Activated CD8-positive, alpha-beta T cell treated with anti-CD3 and anti-CD28 coated beads for 36 hours (primary cell): ENCODE measurements around the gene SMIM11. TPM values are rescaled to one million over a fixed set of nuclear protein-coding genes. Genes with fewer than 3 reads are reported as not detected.

Experiments used
- ATAC-seq: fragments of 200-7000 bp; cut with Tn5 transposase; one replicate; pipeline ENCODE4 v1.10.0; 2021; ENCODE audit warnings: mild to moderate bottlenecking, moderate library complexity
- CTCF ChIA-PET: fragments of 350-600 bp; sonication (Branson Sonifier 250); formaldehyde crosslinking; loops from one replicate; lab custom pipeline; 2021; ENCODE audit warnings: antibody characterized with exemption; lab: Charles Lee
- POLR2A ChIA-PET: fragments of 350-600 bp; sonication (Branson Sonifier 250); formaldehyde crosslinking; loops from one replicate; lab custom pipeline; 2021; ENCODE audit warnings: antibody characterized with exemption; lab: Charles Lee
- DNase-seq: peaks from one replicate; pipeline ENCODE4 v3.0.0-alpha.2; 2020
- H3K27ac Mint-ChIP-seq: one replicate; pipeline ENCODE4 v1.8.0; 2021; ENCODE audit warnings: mild to moderate bottlenecking, mixed read lengths
- H3K27me3 Mint-ChIP-seq: one replicate; pipeline ENCODE4 v1.8.0; 2021; ENCODE audit warnings: mixed read lengths
- H3K36me3 Mint-ChIP-seq: one replicate; pipeline ENCODE4 v1.8.0; 2021; ENCODE audit warnings: low read depth, mixed read lengths
- H3K4me1 Mint-ChIP-seq: one replicate; pipeline ENCODE4 v1.8.0; 2021; ENCODE audit warnings: low read depth, mixed read lengths
- H3K4me3 Mint-ChIP-seq: one replicate; pipeline ENCODE4 v1.8.0; 2021; ENCODE audit warnings: mild to moderate bottlenecking, moderate library complexity, mixed read lengths
- H3K9me3 Mint-ChIP-seq: one replicate; pipeline ENCODE4 v1.8.0; 2021; ENCODE audit warnings: mixed read lengths
- intact Hi-C: fragments of 100-400 bp; cut with micrococcal nuclease; formaldehyde crosslinking; loops from one replicate; pipeline ENCODE4 v1.10.0; 2022
- total RNA-seq, 2 experiments: library from RNA; stranded (reverse); gene quantifications; one replicate each; pipeline ENCODE4 v1.2.3, GENCODE V29; 2021
- TF ChIP-seq, protein P1 (sequence below): fragments of 200-600 bp; IDR thresholded peaks from one replicate; pipeline ENCODE4 v1.8.0; 2022; ENCODE audit warnings: antibody characterized with exemption, mild to moderate bottlenecking

Gene SMIM11
- total RNA-seq, 2 experiments from 2014 or later: 5.2 to 7.5 TPM

DNA sequence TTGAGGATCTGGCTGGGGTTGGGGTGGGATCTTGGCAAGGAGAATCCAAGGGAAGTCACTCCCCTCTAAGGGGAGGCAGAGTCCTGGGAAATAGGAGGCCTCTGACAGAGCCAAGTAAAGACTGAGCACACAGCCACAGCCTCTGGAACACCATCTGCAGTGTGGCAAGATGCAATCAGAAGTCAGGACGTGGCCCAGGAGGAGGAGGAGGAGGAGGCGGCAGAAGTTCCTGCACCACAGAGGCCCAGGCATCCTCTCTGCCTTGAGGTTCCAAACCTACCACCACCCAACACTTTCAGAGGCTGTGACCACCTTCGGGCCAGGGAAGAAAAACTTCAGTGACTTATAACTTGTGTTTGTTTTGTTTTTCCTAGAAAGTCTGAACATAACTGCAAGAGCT, 35.2 kb upstream of the SMIM11 start:
- Mint-ChIP-seq H3K27me3 (peaks cover 2% of the 10 kb centered on the region), H3K9me3 (no peaks in the 10 kb centered on the region), H3K4me3 (no peak overlapping the region), H3K36me3 (no peaks in the 10 kb centered on the region), H3K27ac (no peak overlapping the region), H3K4me1 (peaks cover 11% of the 10 kb centered on the region)
- intact Hi-C loops: no loop called here
- ATAC-seq (no peak), DNase-seq (no peak)
- TF ChIP-seq, protein P1, sequence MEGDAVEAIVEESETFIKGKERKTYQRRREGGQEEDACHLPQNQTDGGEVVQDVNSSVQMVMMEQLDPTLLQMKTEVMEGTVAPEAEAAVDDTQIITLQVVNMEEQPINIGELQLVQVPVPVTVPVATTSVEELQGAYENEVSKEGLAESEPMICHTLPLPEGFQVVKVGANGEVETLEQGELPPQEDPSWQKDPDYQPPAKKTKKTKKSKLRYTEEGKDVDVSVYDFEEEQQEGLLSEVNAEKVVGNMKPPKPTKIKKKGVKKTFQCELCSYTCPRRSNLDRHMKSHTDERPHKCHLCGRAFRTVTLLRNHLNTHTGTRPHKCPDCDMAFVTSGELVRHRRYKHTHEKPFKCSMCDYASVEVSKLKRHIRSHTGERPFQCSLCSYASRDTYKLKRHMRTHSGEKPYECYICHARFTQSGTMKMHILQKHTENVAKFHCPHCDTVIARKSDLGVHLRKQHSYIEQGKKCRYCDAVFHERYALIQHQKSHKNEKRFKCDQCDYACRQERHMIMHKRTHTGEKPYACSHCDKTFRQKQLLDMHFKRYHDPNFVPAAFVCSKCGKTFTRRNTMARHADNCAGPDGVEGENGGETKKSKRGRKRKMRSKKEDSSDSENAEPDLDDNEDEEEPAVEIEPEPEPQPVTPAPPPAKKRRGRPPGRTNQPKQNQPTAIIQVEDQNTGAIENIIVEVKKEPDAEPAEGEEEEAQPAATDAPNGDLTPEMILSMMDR: no peak
- ChIA-PET CTCF (interaction anchor here (1.5 kb wide), 1 partner anchor 416 kb away, joined by 3 read pairs; no protein-coding TSS in a partner anchor), POLR2A (no interaction called here)

DNA sequence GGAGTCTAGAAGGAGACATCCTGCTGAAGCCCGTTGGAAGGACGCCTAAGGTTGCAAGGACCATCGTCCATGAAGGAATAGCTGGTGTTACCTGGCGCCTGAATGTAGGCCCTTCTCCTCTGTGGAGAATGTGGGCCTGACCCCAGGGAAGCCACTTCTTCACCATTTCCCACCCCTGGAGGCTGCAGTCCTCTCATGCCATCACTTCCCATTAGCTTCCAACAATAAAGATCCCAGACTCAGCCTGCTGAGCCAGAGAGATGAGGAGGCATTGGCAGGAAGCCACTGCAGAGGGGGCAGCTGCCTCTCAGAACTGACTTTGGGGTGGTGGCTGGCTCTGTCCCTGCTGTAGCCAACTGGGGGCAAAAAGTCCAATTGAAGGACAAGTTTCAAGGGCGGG, 32.8 kb upstream of the SMIM11 start:
- Mint-ChIP-seq H3K27ac (no peak overlapping the region), H3K4me1 (peaks cover 11% of the 10 kb centered on the region), H3K27me3 (peaks cover 2% of the 10 kb centered on the region), H3K4me3 (no peak overlapping the region), H3K36me3 (no peaks in the 10 kb centered on the region), H3K9me3 (no peaks in the 10 kb centered on the region)
- intact Hi-C loops: no loop called here
- CTCF ChIA-PET: interaction anchor here (1.0 to 1.8 kb wide), 3 partner anchors 20 to 419 kb away, joined by 3 to 9 read pairs (median 4); no protein-coding TSS in a partner anchor
- POLR2A ChIA-PET: no interaction called here
- no peak for ATAC-seq
- TF ChIP-seq, protein P1: no peak
- DNase-seq: no peak

DNA sequence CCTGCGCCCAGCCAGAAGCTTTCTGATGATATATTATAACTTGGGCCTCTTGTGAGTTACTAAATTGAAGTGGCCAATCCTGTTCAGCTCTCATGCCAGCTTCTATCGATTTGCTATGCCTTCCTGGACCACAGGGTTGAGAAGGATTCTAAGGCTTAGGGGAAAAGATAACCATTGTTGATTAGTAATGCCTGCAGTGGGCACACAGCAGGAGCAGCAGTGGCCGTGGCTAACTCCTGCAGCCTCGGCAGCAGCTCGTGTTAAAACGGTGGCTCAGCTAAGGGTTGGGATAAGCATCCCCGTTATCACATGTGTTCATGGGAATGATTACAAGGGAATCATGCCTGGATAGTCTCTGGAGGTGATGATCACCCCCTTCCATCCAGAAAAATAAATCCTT, 32.0 kb upstream of the SMIM11 start:
- Mint-ChIP-seq H3K27me3 (peaks cover 2% of the 10 kb centered on the region), H3K4me1 (peaks cover 8% of the 10 kb centered on the region), H3K36me3 (no peaks in the 10 kb centered on the region), H3K27ac (no peak overlapping the region), H3K9me3 (no peaks in the 10 kb centered on the region), H3K4me3 (no peak overlapping the region)
- CTCF ChIA-PET: interaction anchor here (1.2 to 12.6 kb wide), 2 partner anchors 210 to 420 kb away, joined by 4 to 216 read pairs; no protein-coding TSS in a partner anchor
- intact Hi-C loops: no loop called here
- TF ChIP-seq, protein P1: no peak
- ATAC-seq: no peak
- POLR2A ChIA-PET: no interaction called here
- no peak for DNase-seq

DNA sequence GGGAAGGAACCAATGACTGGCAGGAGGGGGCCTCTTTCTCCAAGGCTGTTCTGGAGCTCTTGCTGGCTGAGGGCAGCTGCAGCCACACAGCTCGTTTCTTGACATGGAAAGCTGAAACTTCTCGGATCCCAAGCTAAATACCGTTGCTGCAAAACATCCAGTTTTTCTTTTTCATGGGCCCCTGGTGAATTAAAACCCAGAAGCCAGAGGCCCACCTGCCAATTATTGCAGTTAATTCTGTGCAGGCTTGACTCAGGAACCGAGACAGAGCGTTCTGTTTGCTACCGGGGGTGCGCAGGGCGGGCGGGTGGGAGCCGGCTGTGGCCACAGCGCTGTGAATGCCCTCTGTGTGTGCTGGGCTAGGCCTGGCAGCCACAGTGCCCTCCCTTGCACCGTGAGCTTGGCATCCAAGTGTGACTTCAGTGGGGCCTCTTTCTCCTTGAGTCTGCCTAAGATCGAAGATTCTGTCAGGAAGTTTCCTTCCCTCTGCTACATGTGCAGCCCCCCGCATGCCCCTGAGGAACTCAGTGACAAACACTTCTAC, 31.4 kb upstream of the SMIM11 start:
- Mint-ChIP-seq H3K36me3 (no peaks in the 10 kb centered on the region), H3K9me3 (no peaks in the 10 kb centered on the region), H3K27ac (no peak overlapping the region), H3K4me3 (no peak overlapping the region), H3K27me3 (no peaks in the 10 kb centered on the region), H3K4me1 (peaks cover 7% of the 10 kb centered on the region)
- ChIA-PET POLR2A (no interaction called here), CTCF (interaction anchor here (1.2 to 12.6 kb wide), 2 partner anchors 211 to 420 kb away, joined by 4 to 216 read pairs; no protein-coding TSS in a partner anchor)
- DNase-seq: no peak
- TF ChIP-seq, protein P1: no peak
- no peak for ATAC-seq
- intact Hi-C loops: no loop called here

DNA sequence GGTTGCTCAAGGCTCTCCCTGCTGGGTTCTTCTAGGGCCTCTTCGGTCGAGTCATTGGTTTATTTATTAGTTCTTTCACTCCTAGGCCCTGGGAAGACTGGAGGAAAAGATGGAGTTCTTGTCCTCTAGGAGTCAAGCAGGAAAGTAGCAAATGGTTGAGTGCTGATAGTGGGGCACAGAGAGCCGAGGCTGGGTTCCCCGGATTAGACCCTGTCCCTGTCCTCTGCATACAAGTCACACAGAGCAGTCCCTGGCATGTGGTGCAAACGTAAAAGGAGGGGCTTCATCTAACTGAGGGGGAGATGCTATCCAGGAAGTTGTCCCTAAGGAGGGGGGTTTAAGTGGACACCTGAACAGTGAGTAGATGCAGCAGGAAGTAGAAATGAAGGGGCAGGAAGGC, 30.7 kb upstream of the SMIM11 start:
- H3K4me3 Mint-ChIP-seq: no peak overlapping the region
- no peaks in the 10 kb centered on the region for H3K27me3 Mint-ChIP-seq
- ATAC-seq (no peak), DNase-seq (no peak)
- intact Hi-C loops: no loop called here
- POLR2A ChIA-PET: no interaction called here
- CTCF ChIA-PET: interaction anchor here (12.6 kb wide), 1 partner anchor 421 kb away, joined by 216 read pairs; no protein-coding TSS in a partner anchor
- H3K27ac Mint-ChIP-seq: no peak overlapping the region
- TF ChIP-seq, protein P1: no peak
- H3K9me3 Mint-ChIP-seq: no peaks in the 10 kb centered on the region
- H3K4me1 Mint-ChIP-seq: peaks cover 7% of the 10 kb centered on the region
- H3K36me3 Mint-ChIP-seq: no peaks in the 10 kb centered on the region
